A549 (cell line): ENCODE measurements around the gene TNIK. TPM values are rescaled to one million over a fixed set of nuclear protein-coding genes. Genes with fewer than 3 reads are reported as not detected.

ENCODE experiments used
- ATAC-seq, 2 experiments: fragments of 200-7000 bp in 1 of 2; fragments of >200 bp in 1 of 2; cut with Nextera tagmentation in 1 of 2; cut with Tn5 transposase in 1 of 2; 3 replicates each; pipeline versions ENCODE4 v1.8.0 to v1.9.1; 2018 to 2020; ENCODE audit warnings: mild to moderate bottlenecking in 1 of 2, moderate library complexity in 1 of 2
- CTCF ChIA-PET: fragments of 300-600 bp; sonication (Branson Sonifier 250); formaldehyde crosslinking; extraction: SDS; loops from one replicate; lab custom pipeline; 2021; ENCODE audit warnings: antibody characterized with exemption, inconsistent platforms; lab: Yijun Ruan, JAX
- POLR2A ChIA-PET: fragments of 350-600 bp; formaldehyde crosslinking; extraction: SDS; loops from one replicate; lab custom pipeline; 2021; ENCODE audit warnings: antibody characterized with exemption, inconsistent platforms; lab: Yijun Ruan, JAX
- DNase-seq, 2 experiments: peaks; one replicate each; pipeline versions ENCODE4 v3.0.0 to v3.0.0-alpha.2; 2011 to 2016; ENCODE audit warnings: low read depth in 1 of 2, low spot score in 1 of 2
- FAIRE-seq: peaks from 2 replicates; lab custom pipeline; 2011; peaks lifted over from hg19 to GRCh38; lab: Jason Lieb, UNC
- H3K27ac ChIP-seq, 2 experiments: fragments of >200 bp; sonication (Bioruptor Twin); formaldehyde crosslinking; 3 replicates each; pipeline ENCODE4 v1.5.1; 2016 to 2017
- H3K4me1 ChIP-seq: fragments of >200 bp; sonication (Bioruptor Twin); formaldehyde crosslinking; 3 replicates; pipeline ENCODE4 v1.6.1; 2016
- H3K4me2 ChIP-seq: fragments of >200 bp; sonication (Bioruptor Twin); formaldehyde crosslinking; 3 replicates; pipeline ENCODE4 v1.6.1; 2016
- H3K4me3 ChIP-seq: fragments of >200 bp; sonication (Bioruptor Twin); formaldehyde crosslinking; 3 replicates; pipeline ENCODE4 v1.5.1; 2016
- H3K9me3 ChIP-seq: fragments of >200 bp; sonication (Bioruptor Twin); formaldehyde crosslinking; 3 replicates; pipeline ENCODE4 v1.6.1; 2016
- CBX2 ChIP-seq: fragments of 200-600 bp; sonication (generic); IDR thresholded peaks from 2 replicates; pipeline ENCODE4 v1.6.1; 2016; ENCODE audit warnings: low read depth, mild to moderate bottlenecking, borderline replicate concordance
- CBX8 ChIP-seq: fragments of 200-600 bp; sonication (generic); IDR thresholded peaks from 2 replicates; pipeline ENCODE4 v1.6.1; 2016
- FOSB ChIP-seq: fragments of 250-450 bp; sonication (Bioruptor Pico); IDR thresholded peaks from 2 replicates; pipeline ENCODE4 v1.5.0; 2020; ENCODE audit warnings: mild to moderate bottlenecking, moderate library complexity
- GATA3 ChIP-seq: IDR thresholded peaks from 2 replicates; pipeline ENCODE4 v1.6.1; 2012; ENCODE audit warnings: borderline replicate concordance
- HOXB5 ChIP-seq: fragments of 250-450 bp; sonication (Bioruptor Pico); IDR thresholded peaks from 2 replicates; pipeline ENCODE4 v1.5.0; 2020; ENCODE audit warnings: mild to moderate bottlenecking, moderate library complexity
- JUN ChIP-seq, 2 experiments: fragments of >200 bp; sonication (Bioruptor Twin); formaldehyde crosslinking; IDR thresholded peaks; 2 replicates in 1 of 2; 3 replicates in 1 of 2; pipeline ENCODE4 v1.6.1; 2016 to 2017
- MAZ ChIP-seq: fragments of 150-350 bp; IDR thresholded peaks from 2 replicates; pipeline ENCODE4 v1.6.1; 2014; ENCODE audit warnings: antibody characterized with exemption, low read depth, low read length, borderline replicate concordance
- NR3C1 ChIP-seq: fragments of >200 bp; sonication (Bioruptor Twin); formaldehyde crosslinking; IDR thresholded peaks from 3 replicates; pipeline ENCODE4 v1.6.1; 2017
- POLR2AphosphoS2 ChIP-seq: conservative IDR thresholded peaks from 2 replicates; pipeline ENCODE4 v1.6.1; 2012; ENCODE audit warnings: low read length, improper control_type of control experiment, inconsistent platforms
- RAD21 ChIP-seq, 2 experiments: fragments of >200 bp in 1 of 2; sonication (Bioruptor Twin) in 1 of 2; formaldehyde crosslinking in 1 of 2; IDR thresholded peaks in 1 of 2; conservative IDR thresholded peaks in 1 of 2; 2 replicates in 1 of 2; 3 replicates in 1 of 2; pipeline ENCODE4 v1.6.1; 2012 to 2018; ENCODE audit warnings: inconsistent platforms in 1 of 2
- RFX5 ChIP-seq: fragments of 450-650 bp; IDR thresholded peaks from 2 replicates; pipeline ENCODE4 v1.7.1; 2014; ENCODE audit warnings: antibody characterized with exemption, mild to moderate bottlenecking, moderate library complexity
- TP53 ChIP-seq: fragments of 250-450 bp; sonication (Bioruptor Pico); IDR thresholded peaks from 2 replicates; pipeline ENCODE4 v1.5.0; 2021; ENCODE audit warnings: mild to moderate bottlenecking, moderate library complexity
- ZFP36 ChIP-seq: fragments of 450-650 bp; IDR thresholded peaks from 2 replicates; pipeline ENCODE4 v1.6.1; 2014; ENCODE audit warnings: borderline replicate concordance; ENCODE audit not compliant: partially characterized antibody
- WGBS: methylation state at CpG from one replicate; pipeline ENCODE4 v1.1.6; 2017; ENCODE audit errors: missing lambda C conversion rate; 5-methylcytosine and 5-hydroxymethylcytosine counted together
- polyA plus RNA-seq, 4 experiments: library from polyadenylated mRNA; depleted of rRNA in 3 of 4; stranded (reverse); fragments of >200 nt; fragmentation: RNase III in 1 of 4; extraction: RNeasy Plus Mini Kit Qiagen cat#74134 plus additional on column Dnase treatment in 1 of 4; gene quantifications; 2 replicates in 3 of 4; 3 replicates in 1 of 4; pipeline ENCODE4 v1.2.3, GENCODE V29; 2011 to 2017
- TF ChIP-seq, protein P1 (sequence below): fragments of 150-350 bp; IDR thresholded peaks from 2 replicates; pipeline ENCODE4 v1.6.1; 2014; ENCODE audit warnings: low read depth, mild to moderate bottlenecking, low read length
- TF ChIP-seq, protein P2 (sequence below): fragments of 200-600 bp; sonication (generic); IDR thresholded peaks from 2 replicates; pipeline ENCODE4 v1.6.1; 2016; ENCODE audit warnings: antibody characterized with exemption, mild to moderate bottlenecking, moderate library complexity
- TF ChIP-seq, protein P3 (sequence below): fragments of 250-450 bp; sonication (Bioruptor Pico); IDR thresholded peaks from 2 replicates; pipeline ENCODE4 v1.5.0; 2020; ENCODE audit warnings: low read depth, mild to moderate bottlenecking, moderate library complexity
- TF ChIP-seq, protein P4 (sequence below): IDR thresholded peaks from 2 replicates; pipeline ENCODE4 v1.6.1; 2012; ENCODE audit warnings: low read depth, borderline replicate concordance

TNIK gene
- polyA plus RNA-seq, 2 of the 4 experiments (the other 2 are of a cell fraction): 1.6 to 1.8 TPM

DNA sequence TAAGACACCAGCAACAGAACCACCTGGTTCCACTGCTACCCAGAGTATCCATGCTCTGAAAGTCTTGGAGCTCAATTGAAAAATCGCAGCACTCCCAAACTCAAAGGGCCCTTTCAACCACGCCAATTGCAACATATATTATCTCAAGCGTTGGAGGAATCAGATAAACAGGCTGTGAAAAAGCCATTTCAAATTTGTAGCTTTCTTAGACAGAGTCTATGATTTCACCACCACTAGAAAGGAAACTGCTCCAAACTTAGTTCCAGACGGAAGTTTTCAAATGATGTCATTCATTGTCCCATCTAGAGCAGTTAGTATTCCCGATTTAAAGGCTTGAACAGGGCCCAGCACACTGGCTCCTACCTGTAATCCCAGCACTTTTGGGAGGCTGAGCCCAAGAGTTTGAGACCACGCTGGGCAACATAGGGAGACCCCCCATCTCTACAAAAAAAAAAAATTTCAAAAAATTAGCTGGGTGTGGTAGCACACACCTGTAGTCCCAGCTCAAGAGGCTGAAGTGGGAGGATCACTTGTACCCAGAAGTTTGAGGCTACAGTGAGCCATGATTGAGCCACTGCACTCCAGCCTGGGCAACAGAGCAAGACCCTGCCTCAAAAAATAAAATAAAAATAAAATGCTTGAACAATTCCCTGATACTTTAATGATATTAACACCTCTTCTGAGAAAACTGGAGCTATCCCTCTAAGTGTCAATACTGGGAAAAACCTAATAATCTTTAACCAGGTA lies 16.8 kb downstream of the TNIK start:
- peaks cover 9% of the 10 kb centered on the region; the same call in 2 of the 3 replicates for H3K4me1 ChIP-seq
- WGBS: 72% methylated on average over 6 of the region's 6 CpGs
- ATAC-seq: no peak
- POLR2A ChIA-PET: no interaction called here
- no peak for DNase-seq
- H3K9me3 ChIP-seq: no peaks in the 10 kb centered on the region
- CTCF ChIA-PET: interaction anchor here (1.4 kb wide), 1 partner anchor 24 kb away, joined by 5 read pairs; no protein-coding TSS in a partner anchor
- no peak overlapping the region for H3K4me2 ChIP-seq
- no peak overlapping the region for H3K27ac ChIP-seq
- no peak overlapping the region for H3K4me3 ChIP-seq
- FAIRE-seq: no peak
- TF ChIP-seq JUN (IDR thresholded peaks at IDR 0.05) (no peak), POLR2AphosphoS2 (no peak), NR3C1 (no peak), GATA3 (no peak), CBX2 (no peak), MAZ (no peak), RFX5 (no peak)
- TF ChIP-seq, protein P1, sequence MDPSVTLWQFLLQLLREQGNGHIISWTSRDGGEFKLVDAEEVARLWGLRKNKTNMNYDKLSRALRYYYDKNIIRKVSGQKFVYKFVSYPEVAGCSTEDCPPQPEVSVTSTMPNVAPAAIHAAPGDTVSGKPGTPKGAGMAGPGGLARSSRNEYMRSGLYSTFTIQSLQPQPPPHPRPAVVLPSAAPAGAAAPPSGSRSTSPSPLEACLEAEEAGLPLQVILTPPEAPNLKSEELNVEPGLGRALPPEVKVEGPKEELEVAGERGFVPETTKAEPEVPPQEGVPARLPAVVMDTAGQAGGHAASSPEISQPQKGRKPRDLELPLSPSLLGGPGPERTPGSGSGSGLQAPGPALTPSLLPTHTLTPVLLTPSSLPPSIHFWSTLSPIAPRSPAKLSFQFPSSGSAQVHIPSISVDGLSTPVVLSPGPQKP: no peak

DNA sequence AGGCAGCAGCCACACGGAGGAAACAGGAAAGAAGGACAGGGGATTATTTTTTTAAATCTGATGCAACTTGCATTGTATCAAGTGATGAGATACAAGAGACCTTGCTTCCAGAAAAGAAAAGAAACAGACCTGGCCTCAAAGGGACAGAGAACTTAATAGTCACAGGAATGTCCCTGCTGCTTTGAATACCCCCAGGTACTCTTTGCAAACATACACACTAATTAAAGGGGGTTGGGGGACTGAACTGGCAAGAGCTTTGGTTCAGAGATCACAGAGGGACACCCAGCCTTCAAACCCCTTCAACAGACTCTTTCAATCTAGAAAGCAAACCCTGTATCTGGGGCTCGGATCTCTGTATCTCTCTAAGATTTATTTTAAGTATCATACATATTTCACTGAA lies 18.0 kb downstream of the TNIK start:
- H3K27ac ChIP-seq: no peak overlapping the region
- CTCF ChIA-PET: interaction anchor here (1.4 kb wide), 1 partner anchor 23 kb away, joined by 5 read pairs; no protein-coding TSS in a partner anchor
- H3K4me2 ChIP-seq: no peak overlapping the region
- ATAC-seq (no peak), DNase-seq (no peak), FAIRE-seq (no peak)
- WGBS: 67% methylated on average over 2 of the region's 2 CpGs
- H3K4me3 ChIP-seq: no peak overlapping the region
- POLR2A ChIA-PET: no interaction called here
- no peaks in the 10 kb centered on the region for H3K9me3 ChIP-seq
- TF ChIP-seq, protein P2, sequence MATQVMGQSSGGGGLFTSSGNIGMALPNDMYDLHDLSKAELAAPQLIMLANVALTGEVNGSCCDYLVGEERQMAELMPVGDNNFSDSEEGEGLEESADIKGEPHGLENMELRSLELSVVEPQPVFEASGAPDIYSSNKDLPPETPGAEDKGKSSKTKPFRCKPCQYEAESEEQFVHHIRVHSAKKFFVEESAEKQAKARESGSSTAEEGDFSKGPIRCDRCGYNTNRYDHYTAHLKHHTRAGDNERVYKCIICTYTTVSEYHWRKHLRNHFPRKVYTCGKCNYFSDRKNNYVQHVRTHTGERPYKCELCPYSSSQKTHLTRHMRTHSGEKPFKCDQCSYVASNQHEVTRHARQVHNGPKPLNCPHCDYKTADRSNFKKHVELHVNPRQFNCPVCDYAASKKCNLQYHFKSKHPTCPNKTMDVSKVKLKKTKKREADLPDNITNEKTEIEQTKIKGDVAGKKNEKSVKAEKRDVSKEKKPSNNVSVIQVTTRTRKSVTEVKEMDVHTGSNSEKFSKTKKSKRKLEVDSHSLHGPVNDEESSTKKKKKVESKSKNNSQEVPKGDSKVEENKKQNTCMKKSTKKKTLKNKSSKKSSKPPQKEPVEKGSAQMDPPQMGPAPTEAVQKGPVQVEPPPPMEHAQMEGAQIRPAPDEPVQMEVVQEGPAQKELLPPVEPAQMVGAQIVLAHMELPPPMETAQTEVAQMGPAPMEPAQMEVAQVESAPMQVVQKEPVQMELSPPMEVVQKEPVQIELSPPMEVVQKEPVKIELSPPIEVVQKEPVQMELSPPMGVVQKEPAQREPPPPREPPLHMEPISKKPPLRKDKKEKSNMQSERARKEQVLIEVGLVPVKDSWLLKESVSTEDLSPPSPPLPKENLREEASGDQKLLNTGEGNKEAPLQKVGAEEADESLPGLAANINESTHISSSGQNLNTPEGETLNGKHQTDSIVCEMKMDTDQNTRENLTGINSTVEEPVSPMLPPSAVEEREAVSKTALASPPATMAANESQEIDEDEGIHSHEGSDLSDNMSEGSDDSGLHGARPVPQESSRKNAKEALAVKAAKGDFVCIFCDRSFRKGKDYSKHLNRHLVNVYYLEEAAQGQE: no peak
- TF ChIP-seq, protein P3, sequence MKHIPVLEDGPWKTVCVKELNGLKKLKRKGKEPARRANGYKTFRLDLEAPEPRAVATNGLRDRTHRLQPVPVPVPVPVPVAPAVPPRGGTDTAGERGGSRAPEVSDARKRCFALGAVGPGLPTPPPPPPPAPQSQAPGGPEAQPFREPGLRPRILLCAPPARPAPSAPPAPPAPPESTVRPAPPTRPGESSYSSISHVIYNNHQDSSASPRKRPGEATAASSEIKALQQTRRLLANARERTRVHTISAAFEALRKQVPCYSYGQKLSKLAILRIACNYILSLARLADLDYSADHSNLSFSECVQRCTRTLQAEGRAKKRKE (CRISPR knock-in tag): no peak
- TF ChIP-seq NR3C1: no peak
- no peak for TF ChIP-seq RFX5
- TF ChIP-seq, protein P4, sequence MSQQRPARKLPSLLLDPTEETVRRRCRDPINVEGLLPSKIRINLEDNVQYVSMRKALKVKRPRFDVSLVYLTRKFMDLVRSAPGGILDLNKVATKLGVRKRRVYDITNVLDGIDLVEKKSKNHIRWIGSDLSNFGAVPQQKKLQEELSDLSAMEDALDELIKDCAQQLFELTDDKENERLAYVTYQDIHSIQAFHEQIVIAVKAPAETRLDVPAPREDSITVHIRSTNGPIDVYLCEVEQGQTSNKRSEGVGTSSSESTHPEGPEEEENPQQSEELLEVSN: no peak
- no peak for TF ChIP-seq RAD21 (conservative IDR thresholded peaks at IDR 0.05 in 1 of 2, IDR thresholded peaks at IDR 0.05 in 1 of 2)
- TF ChIP-seq FOSB (CRISPR knock-in tag): no peak
- no peak for TF ChIP-seq TP53 (CRISPR knock-in tag)
- no peak for TF ChIP-seq ZFP36
- TF ChIP-seq CBX8: no peak
- no peak for TF ChIP-seq HOXB5 (CRISPR knock-in tag)
- TF ChIP-seq, all 56 proteins: peak for 0
- H3K4me1 ChIP-seq: peaks cover 4% of the 10 kb centered on the region; the same call in 2 of the 3 replicates
